ENCODE data around the gene RPS6KA4. TPM values are rescaled to one million over a fixed set of nuclear protein-coding genes. Genes with fewer than 3 reads are reported as not detected.

Gene RPS6KA4
- total and polyA plus RNA-seq, 2 of the 13 experiments (the other 11 are each of a cell fraction or from before 2014, with no cell fraction given), result 8.9 to 14.2 TPM

GRCh38 chr11:64400102-64400501 is 41.1 kb downstream of the RPS6KA4 start (continued):
- no peak for TF ChIP-seq THAP7 (CRISPR knock-in tag; IDR thresholded peaks at IDR 0.05)

- H3K27ac ChIP-seq (ENCODE audit: extremely low read length, insufficient read depth, low read length), result no peak overlapping the region
- H3K9me3 ChIP-seq (ENCODE audit: low read length), result no peaks in the 10 kb centered on the region
- no peak overlapping the region for H3K4me3 ChIP-seq (replicated peaks in 1 of 3; ENCODE audit: insufficient read depth in 1 of 3, low read depth in 2 of 3, low read length in 3 of 3)
- ATAC-seq, result no peak
- no peak overlapping the region for H3K9ac ChIP-seq (ENCODE audit: insufficient read depth, low read depth, low read length)
- CTCF ChIA-PET (ENCODE audit: low intra/inter-chr PET ratio, low total read pairs), result no interaction called here
- in situ Hi-C loops (cut with HindIII; ENCODE audit: extremely low pct_ligation_motif_present, low pct_unique_long_range_greater_than_20kb), result no loop called here
- intact Hi-C loops (cut with micrococcal nuclease; ENCODE audit: unreplicated experiment), result no loop called here
- no peak overlapping the region for H2AFZ ChIP-seq (ENCODE audit: low read length)
- H3K4me2 ChIP-seq (ENCODE audit: low read depth, low read length), result no peak overlapping the region
- peaks cover 2% of the 10 kb centered on the region for H3K4me1 ChIP-seq (ENCODE audit: insufficient read depth, low read length)
- no TSS peak for BruUV-seq (replicated peaks)
- 0% methylated on average over 3 of the region's 3 CpGs for WGBS (ENCODE audit: low lambda C conversion rate)
- DNase-seq (ENCODE audit: low spot score), result no peak
- no peak for FAIRE-seq
- no peaks in the 10 kb centered on the region for H3K79me2 ChIP-seq (ENCODE audit: insufficient read depth, low read length)
- H3K27me3 ChIP-seq (ENCODE audit: control insufficient read depth in 1 of 2, insufficient read depth in 2 of 2, low read length in 2 of 2), result peaks cover 4 to 24% of the 10 kb centered on the region in 2 experiments; a peak in 4 of 5 replicates
- H3K36me3 ChIP-seq (replicated peaks in 1 of 2; ENCODE audit: control insufficient read depth in 1 of 2, insufficient read depth in 2 of 2, low read length in 2 of 2), result no peaks in the 10 kb centered on the region
- POLR2A ChIA-PET, result no interaction called here
- H4K20me1 ChIP-seq (ENCODE audit: insufficient read depth, low read length), result no peaks in the 10 kb centered on the region
- TF ChIP-seq DZIP1 (CRISPR knock-in tag; IDR thresholded peaks at IDR 0.05), result no peak
- TF ChIP-seq ZNF562 (CRISPR knock-in tag; IDR thresholded peaks at IDR 0.05; ENCODE audit: borderline replicate concordance), result no peak
- TF ChIP-seq ZNF180 (CRISPR knock-in tag; IDR thresholded peaks at IDR 0.05; ENCODE audit: borderline replicate concordance, low read depth), result no peak
- TF ChIP-seq HNRNPL (IDR thresholded peaks at IDR 0.05; ENCODE audit: low read depth, low read length), result no peak
- TF ChIP-seq NR0B2 (CRISPR knock-in tag; IDR thresholded peaks at IDR 0.05), result no peak
- no peak for TF ChIP-seq PCBP2 (optimal IDR thresholded peaks at IDR 0.05; ENCODE audit: low read depth, low read length, poor library complexity, severe bottlenecking)
- TF ChIP-seq ZFP36 (IDR thresholded peaks at IDR 0.05; ENCODE audit: borderline replicate concordance, low read depth, low read length, partially characterized antibody), result no peak
- no peak for TF ChIP-seq ZFP36L2 (CRISPR knock-in tag; IDR thresholded peaks at IDR 0.05)
- no peak for TF ChIP-seq ZNF841 (CRISPR knock-in tag; IDR thresholded peaks at IDR 0.05; ENCODE audit: borderline replicate concordance)
- TF ChIP-seq ZBTB14 (CRISPR knock-in tag; IDR thresholded peaks at IDR 0.05), result no peak
- no peak for TF ChIP-seq SNAPC2 (CRISPR knock-in tag; IDR thresholded peaks at IDR 0.05)
- no peak for TF ChIP-seq ZNF816 (CRISPR knock-in tag; IDR thresholded peaks at IDR 0.05; ENCODE audit: borderline replicate concordance)
- no peak for TF ChIP-seq ARID4A (CRISPR knock-in tag; IDR thresholded peaks at IDR 0.05; ENCODE audit: borderline replicate concordance)
These were observed 41.7 kb downstream of the RPS6KA4 start for GRCh38 chr11:64400667-64401066.
